HL-60 (cell line): ENCODE data around the gene FOXD1.

Source experiments
- CTCF ChIP-seq: IDR thresholded peaks from one replicate; pipeline ENCODE4 v1.5.1; 2011; ENCODE audit warnings: low read length, control low read depth, inconsistent platforms; ENCODE audit not compliant: insufficient read depth
- POLR2AphosphoS5 ChIP-seq: IDR thresholded peaks from 2 replicates; pipeline ENCODE4 v1.6.1; 2012; ENCODE audit warnings: low read depth
- SPI1 ChIP-seq: IDR thresholded peaks from 2 replicates; pipeline ENCODE4 v1.6.1; 2012; ENCODE audit warnings: low read depth, mild to moderate bottlenecking, borderline replicate concordance

- TF ChIP-seq CTCF = no peak
- no peak for TF ChIP-seq POLR2AphosphoS5
- TF ChIP-seq SPI1 = no peak
These were observed 23.1 kb upstream of the FOXD1 start for GRCh38 chr5:73471654-73472053.
